ENCODE measurements around the gene PPM1H.

Gene PPM1H

GRCh38 chr12:62602255-62603060, 332.5 kb downstream of the PPM1H start (continued):
- peak; percentile 64; the same call in 1 of the 2 replicates for TF ChIP-seq ZNF561 (tag by site-specific recombination; IDR thresholded peaks at IDR 0.05; ENCODE audit: borderline replicate concordance)
- TF ChIP-seq ZNF148 (tag by site-specific recombination; IDR thresholded peaks at IDR 0.05; ENCODE audit: borderline replicate concordance) = no peak
- TF ChIP-seq ZNF311 (tag by site-specific recombination; IDR thresholded peaks at IDR 0.05; ENCODE audit: borderline replicate concordance) = no peak
- TF ChIP-seq SALL2 (tag by site-specific recombination; IDR thresholded peaks at IDR 0.05; ENCODE audit: borderline replicate concordance) = no peak
- TF ChIP-seq ZNF37A (tag by site-specific recombination; IDR thresholded peaks at IDR 0.05) = no peak
- peak; percentile 85 for TF ChIP-seq SP3 (tag by site-specific recombination; IDR thresholded peaks at IDR 0.05)
- TF ChIP-seq ZNF837 (tag by site-specific recombination; IDR thresholded peaks at IDR 0.05) = no peak
- no peak for TF ChIP-seq ZNF404 (tag by site-specific recombination; IDR thresholded peaks at IDR 0.05)
- 0 out of 2 replicates have a peak, but pooled peaks have one; percentile 36 for TF ChIP-seq ZBTB7A (tag by site-specific recombination; IDR thresholded peaks at IDR 0.05; ENCODE audit: low read depth)
- TF ChIP-seq ZNF324 (tag by site-specific recombination; IDR thresholded peaks at IDR 0.05) = peak; percentile 92
- TF ChIP-seq ZNF624 (tag by site-specific recombination; IDR thresholded peaks at IDR 0.05) = no peak
- TF ChIP-seq SCRT1 (tag by site-specific recombination; IDR thresholded peaks at IDR 0.05; ENCODE audit: borderline replicate concordance) = no peak
- peak; percentile 98 for TF ChIP-seq YY1 (tag by site-specific recombination; IDR thresholded peaks at IDR 0.05)
- TF ChIP-seq KLF17 (tag by site-specific recombination; IDR thresholded peaks at IDR 0.05) = peak; percentile 79
- no peak for TF ChIP-seq ZNF274 (IDR thresholded peaks at IDR 0.05; ENCODE audit: low read length)
- no peak for TF ChIP-seq ZNF274 (tag by site-specific recombination; IDR thresholded peaks at IDR 0.05; ENCODE audit: borderline replicate concordance)
- 0 out of 2 replicates have a peak, but pooled peaks have one; percentile 36 for TF ChIP-seq ZBTB48 (tag by site-specific recombination; IDR thresholded peaks at IDR 0.05)
- peak; percentile 85 for TF ChIP-seq SP7 (tag by site-specific recombination; IDR thresholded peaks at IDR 0.05)
- peak; percentile 97 for TF ChIP-seq GLIS2 (tag by site-specific recombination; IDR thresholded peaks at IDR 0.05)
- TF ChIP-seq HOXA7 (CRISPR knock-in tag; IDR thresholded peaks at IDR 0.05; ENCODE audit: borderline replicate concordance) = no peak
- no peak for TF ChIP-seq ZNF114 (tag by site-specific recombination; IDR thresholded peaks at IDR 0.05)
- TF ChIP-seq ZNF654 (tag by site-specific recombination; IDR thresholded peaks at IDR 0.05; ENCODE audit: low read depth) = no peak
- no peak for TF ChIP-seq ZNF248 (tag by site-specific recombination; IDR thresholded peaks at IDR 0.05)
- TF ChIP-seq ZNF132 (tag by site-specific recombination; IDR thresholded peaks at IDR 0.05; ENCODE audit: borderline replicate concordance) = no peak
- no peak for TF ChIP-seq ZNF16 (tag by site-specific recombination; IDR thresholded peaks at IDR 0.05; ENCODE audit: low read depth)
- peak; percentile 81 for TF ChIP-seq ZSCAN30 (tag by site-specific recombination; IDR thresholded peaks at IDR 0.05)
- peak; percentile 95 for TF ChIP-seq KLF7 (tag by site-specific recombination; IDR thresholded peaks at IDR 0.05; ENCODE audit: borderline replicate concordance)
- TF ChIP-seq ZNF529 (tag by site-specific recombination; IDR thresholded peaks at IDR 0.05; ENCODE audit: insufficient replicate concordance) = no peak
- TF ChIP-seq ZNF398 (tag by site-specific recombination; IDR thresholded peaks at IDR 0.05) = 0 out of 2 replicates have a peak, but pooled peaks have one; percentile 12
- no peak; the same call in 1 of the 2 replicates for TF ChIP-seq TCF7L2 (IDR thresholded peaks at IDR 0.05; ENCODE audit: borderline replicate concordance, low read depth, low read length)
- TF ChIP-seq PRDM6 (tag by site-specific recombination; IDR thresholded peaks at IDR 0.05) = no peak; the same call in 1 of the 2 replicates
- TF ChIP-seq REPIN1 (tag by site-specific recombination; IDR thresholded peaks at IDR 0.05; ENCODE audit: low read depth) = no peak
- peak; percentile 78 for TF ChIP-seq ZFHX2 (tag by site-specific recombination; conservative IDR thresholded peaks at IDR 0.05)
- 0 out of 2 replicates have a peak, but pooled peaks have one; percentile 29 for TF ChIP-seq FEZF1 (tag by site-specific recombination; IDR thresholded peaks at IDR 0.05)
